Thoracic aorta (tissue), 2 donors: ENCODE measurements around the gene IGSF21. TPM values are rescaled to one million over a fixed set of nuclear protein-coding genes. Genes with fewer than 3 reads are reported as not detected.

Experiments
- ATAC-seq: fragments of 150-250 bp; one replicate; pipeline ENCODE4 v1.8.0; 2017; ENCODE audit warnings: low read depth; ENCODE audit not compliant: insufficient number of reproducible peaks, low FRiP score
- DNase-seq: peaks from one replicate; pipeline ENCODE4 v3.0.0-alpha.2; 2020; ENCODE audit warnings: low spot score
- H3K27ac ChIP-seq, 2 donors: fragments of 200-600 bp; sonication (generic); 1 replicate in 1 of 2; 2 replicates in 1 of 2; pipeline ENCODE4 v1.5.1; 2016; ENCODE audit warnings: mild to moderate bottlenecking in 2 of 2, moderate library complexity in 2 of 2
- H3K27me3 ChIP-seq: fragments of 200-600 bp; sonication (generic); replicated peaks from 2 replicates; pipeline ENCODE4 v1.6.0; 2016; ENCODE audit warnings: mild to moderate bottlenecking; ENCODE audit not compliant: insufficient read depth
- H3K36me3 ChIP-seq: fragments of 200-600 bp; sonication (generic); one replicate; pipeline ENCODE4 v1.5.1; 2016
- H3K4me1 ChIP-seq, 2 donors: fragments of 200-600 bp; sonication (generic); 1 replicate in 1 of 2; 2 replicates in 1 of 2; pipeline versions ENCODE4 v1.5.1 to v1.6.0; 2016; ENCODE audit warnings: low read depth in 2 of 2, mild to moderate bottlenecking in 1 of 2; ENCODE audit not compliant: control insufficient read depth in 1 of 2
- H3K4me3 ChIP-seq: fragments of 200-600 bp; sonication (generic); 2 replicates; pipeline ENCODE4 v1.5.1; 2016; ENCODE audit warnings: mild to moderate bottlenecking
- H3K9me3 ChIP-seq: fragments of 200-600 bp; sonication (generic); 2 replicates; pipeline ENCODE4 v1.5.1; 2016
- total RNA-seq, 2 donors: library from RNA; depleted of rRNA; stranded (reverse); fragments of >200 nt; gene quantifications; one replicate each; pipeline versions ENCODE4 v1.1.0 to v1.2.3, GENCODE V29; 2016
- TF ChIP-seq, protein P1 (sequence below): fragments of 200-600 bp; sonication (generic); IDR thresholded peaks from one replicate; pipeline ENCODE4 v1.5.1; 2019; ENCODE audit warnings: antibody characterized with exemption

Gene IGSF21
- total RNA-seq, 2 donors from 2014 or later: 5.0 to 10.9 TPM

GRCh38 chr1:18390953-18391352 lies 283.4 kb downstream of the IGSF21 start:
- H3K36me3 ChIP-seq: no peaks in the 10 kb centered on the region
- TF ChIP-seq, protein P1, sequence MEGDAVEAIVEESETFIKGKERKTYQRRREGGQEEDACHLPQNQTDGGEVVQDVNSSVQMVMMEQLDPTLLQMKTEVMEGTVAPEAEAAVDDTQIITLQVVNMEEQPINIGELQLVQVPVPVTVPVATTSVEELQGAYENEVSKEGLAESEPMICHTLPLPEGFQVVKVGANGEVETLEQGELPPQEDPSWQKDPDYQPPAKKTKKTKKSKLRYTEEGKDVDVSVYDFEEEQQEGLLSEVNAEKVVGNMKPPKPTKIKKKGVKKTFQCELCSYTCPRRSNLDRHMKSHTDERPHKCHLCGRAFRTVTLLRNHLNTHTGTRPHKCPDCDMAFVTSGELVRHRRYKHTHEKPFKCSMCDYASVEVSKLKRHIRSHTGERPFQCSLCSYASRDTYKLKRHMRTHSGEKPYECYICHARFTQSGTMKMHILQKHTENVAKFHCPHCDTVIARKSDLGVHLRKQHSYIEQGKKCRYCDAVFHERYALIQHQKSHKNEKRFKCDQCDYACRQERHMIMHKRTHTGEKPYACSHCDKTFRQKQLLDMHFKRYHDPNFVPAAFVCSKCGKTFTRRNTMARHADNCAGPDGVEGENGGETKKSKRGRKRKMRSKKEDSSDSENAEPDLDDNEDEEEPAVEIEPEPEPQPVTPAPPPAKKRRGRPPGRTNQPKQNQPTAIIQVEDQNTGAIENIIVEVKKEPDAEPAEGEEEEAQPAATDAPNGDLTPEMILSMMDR: no peak
- H3K27ac ChIP-seq: no peak overlapping the region
- DNase-seq: no peak
- no peak for ATAC-seq
- H3K4me3 ChIP-seq: no peak overlapping the region
- no peaks in the 10 kb centered on the region for H3K27me3 ChIP-seq
- H3K4me1 ChIP-seq: no peaks in the 10 kb centered on the region
- H3K9me3 ChIP-seq: no peaks in the 10 kb centered on the region

- Histone ChIP-seq H3K27ac (no peak overlapping the region), H3K9me3 (no peaks in the 10 kb centered on the region), H3K4me1 (no peaks in the 10 kb centered on the region), H3K4me3 (no peak overlapping the region), H3K36me3 (no peaks in the 10 kb centered on the region), H3K27me3 (no peaks in the 10 kb centered on the region)
- TF ChIP-seq, protein P1: no peak
- no peak for DNase-seq
- no peak for ATAC-seq
Measured at GRCh38 chr1:18394563-18395156, 287.1 kb downstream of the IGSF21 start.

- Histone ChIP-seq H3K36me3 (no peaks in the 10 kb centered on the region), H3K27ac (no peak overlapping the region), H3K4me3 (no peak overlapping the region), H3K27me3 (no peaks in the 10 kb centered on the region), H3K4me1 (no peaks in the 10 kb centered on the region), H3K9me3 (no peaks in the 10 kb centered on the region)
- ATAC-seq (no peak), DNase-seq (no peak)
- TF ChIP-seq, protein P1: no peak
Measured at GRCh38 chr1:18396247-18396980, 288.8 kb downstream of the IGSF21 start.

- no peaks in the 10 kb centered on the region for H3K27me3 ChIP-seq
- no peak overlapping the region for H3K27ac ChIP-seq
- TF ChIP-seq, protein P1: no peak
- DNase-seq (no peak), ATAC-seq (no peak)
- no peaks in the 10 kb centered on the region for H3K36me3 ChIP-seq
- no peaks in the 10 kb centered on the region for H3K4me1 ChIP-seq
- no peaks in the 10 kb centered on the region for H3K9me3 ChIP-seq
- no peak overlapping the region for H3K4me3 ChIP-seq
Measured at GRCh38 chr1:18397641-18398040, 290.0 kb downstream of the IGSF21 start.

GRCh38 chr1:18398791-18399530 lies 291.4 kb downstream of the IGSF21 start:
- Histone ChIP-seq H3K4me1 (no peaks in the 10 kb centered on the region), H3K9me3 (no peaks in the 10 kb centered on the region), H3K27me3 (no peaks in the 10 kb centered on the region), H3K4me3 (no peak overlapping the region), H3K36me3 (no peaks in the 10 kb centered on the region), H3K27ac (no peak overlapping the region)
- ATAC-seq (no peak), DNase-seq (no peak)
- TF ChIP-seq, protein P1: no peak
